HG03565 (cell line): ENCODE measurements around the gene VWA8.
"Not testable (repeated sequence)": the region's sequence is repeated elsewhere in the genome, so short reads cannot be mapped to it uniquely, and the experiment has no call there.

Experiments used
- ATAC-seq: cut with Tn5 transposase; IDR thresholded peaks from one replicate; pipeline ENCODE4 v1.9.1; 2021; ENCODE audit warnings: mild to moderate bottlenecking, moderate library complexity; ENCODE audit not compliant: unreplicated experiment

VWA8 gene

GRCh38 chr13:41969072-41969471 is 8.2 kb upstream of the VWA8 start:
- ATAC-seq = no peak

GRCh38 chr13:41966671-41967070 is 5.8 kb upstream of the VWA8 start:
- ATAC-seq = no peak

GRCh38 chr13:41962994-41963393 is 2.1 kb upstream of the VWA8 start:
- ATAC-seq = no peak

- ATAC-seq = no peak
These were observed 504 bp upstream of the VWA8 start for GRCh38 chr13:41961466-41961760.

GRCh38 chr13:41960211-41960636 is 685 bp downstream of the VWA8 start:
- no peak for ATAC-seq

GRCh38 chr13:41956272-41956671 is 4.6 kb downstream of the VWA8 start:
- ATAC-seq = no peak

GRCh38 chr13:41955605-41956004 is 5.3 kb downstream of the VWA8 start:
- ATAC-seq = no peak

GRCh38 chr13:41954226-41954625 is 6.7 kb downstream of the VWA8 start:
- no peak for ATAC-seq

GRCh38 chr13:41952749-41953148 is 8.2 kb downstream of the VWA8 start:
- ATAC-seq = no peak

GRCh38 chr13:41949104-41949503 is 11.8 kb downstream of the VWA8 start:
- ATAC-seq = not testable (repeated sequence)

- ATAC-seq = no peak
These were observed 15.0 kb downstream of the VWA8 start for GRCh38 chr13:41945926-41946325.

- ATAC-seq = no peak
These were observed 16.1 kb downstream of the VWA8 start for GRCh38 chr13:41944635-41945397.

- no peak for ATAC-seq
These were observed 16.7 kb downstream of the VWA8 start for GRCh38 chr13:41944229-41944628.

GRCh38 chr13:41942462-41943094 is 18.3 kb downstream of the VWA8 start:
- ATAC-seq = no peak

GRCh38 chr13:41941174-41941573 is 19.7 kb downstream of the VWA8 start:
- ATAC-seq = no peak

- no peak for ATAC-seq
These were observed 21.5 kb downstream of the VWA8 start for GRCh38 chr13:41939398-41939797.

GRCh38 chr13:41938918-41939317 is 22.0 kb downstream of the VWA8 start:
- ATAC-seq = no peak

GRCh38 chr13:41937388-41937787 is 23.5 kb downstream of the VWA8 start:
- no peak for ATAC-seq

- no peak for ATAC-seq
These were observed 25.4 kb downstream of the VWA8 start for GRCh38 chr13:41935501-41935900.

GRCh38 chr13:41934994-41935393 is 25.9 kb downstream of the VWA8 start:
- no peak for ATAC-seq

GRCh38 chr13:41934120-41934519 is 26.8 kb downstream of the VWA8 start:
- no peak for ATAC-seq

- ATAC-seq = no peak
These were observed 29.6 kb downstream of the VWA8 start for GRCh38 chr13:41931337-41931736.

- no peak for ATAC-seq
These were observed 30.8 kb downstream of the VWA8 start for GRCh38 chr13:41930154-41930553.
